ENCODE measurements around the gene TEX55. TPM values are rescaled to one million over a fixed set of nuclear protein-coding genes. Genes with fewer than 3 reads are reported as not detected.

Gene TEX55
- total RNA-seq, 1 donor from 2014 or later = not detected

DNA sequence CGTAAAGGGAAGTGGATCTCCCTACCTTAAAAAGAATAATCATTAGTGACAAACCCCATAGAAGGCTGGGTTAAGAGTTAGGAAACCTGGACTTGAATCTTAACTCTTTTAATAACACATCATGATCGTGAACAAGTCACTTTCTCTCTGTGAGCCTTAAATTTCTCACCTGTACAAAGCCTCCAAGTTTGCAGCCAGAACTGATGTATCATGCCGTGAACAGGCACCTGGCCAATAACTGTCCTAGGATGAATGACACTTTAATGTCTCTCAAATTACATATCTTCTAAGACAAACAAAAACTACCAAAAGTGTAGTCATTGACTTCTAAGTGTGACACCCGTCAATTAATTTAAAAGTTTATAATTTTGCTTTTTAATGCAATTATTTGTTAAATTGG is 31.4 kb downstream of the TEX55 start:
- Histone ChIP-seq H3K4me3 (ENCODE audit: low read depth, low read length) (no peak overlapping the region), H3K27me3 (ENCODE audit: control insufficient read depth, insufficient read depth, low read length) (no peaks in the 10 kb centered on the region), H3K36me3 (ENCODE audit: control insufficient read depth, insufficient read depth, low read length) (no peaks in the 10 kb centered on the region)
- DNase-seq (ENCODE audit: low read depth) = no peak
- TF ChIP-seq, protein P1, sequence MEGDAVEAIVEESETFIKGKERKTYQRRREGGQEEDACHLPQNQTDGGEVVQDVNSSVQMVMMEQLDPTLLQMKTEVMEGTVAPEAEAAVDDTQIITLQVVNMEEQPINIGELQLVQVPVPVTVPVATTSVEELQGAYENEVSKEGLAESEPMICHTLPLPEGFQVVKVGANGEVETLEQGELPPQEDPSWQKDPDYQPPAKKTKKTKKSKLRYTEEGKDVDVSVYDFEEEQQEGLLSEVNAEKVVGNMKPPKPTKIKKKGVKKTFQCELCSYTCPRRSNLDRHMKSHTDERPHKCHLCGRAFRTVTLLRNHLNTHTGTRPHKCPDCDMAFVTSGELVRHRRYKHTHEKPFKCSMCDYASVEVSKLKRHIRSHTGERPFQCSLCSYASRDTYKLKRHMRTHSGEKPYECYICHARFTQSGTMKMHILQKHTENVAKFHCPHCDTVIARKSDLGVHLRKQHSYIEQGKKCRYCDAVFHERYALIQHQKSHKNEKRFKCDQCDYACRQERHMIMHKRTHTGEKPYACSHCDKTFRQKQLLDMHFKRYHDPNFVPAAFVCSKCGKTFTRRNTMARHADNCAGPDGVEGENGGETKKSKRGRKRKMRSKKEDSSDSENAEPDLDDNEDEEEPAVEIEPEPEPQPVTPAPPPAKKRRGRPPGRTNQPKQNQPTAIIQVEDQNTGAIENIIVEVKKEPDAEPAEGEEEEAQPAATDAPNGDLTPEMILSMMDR (IDR thresholded peaks at IDR 0.05; ENCODE audit: insufficient read depth, low read length, poor library complexity, severe bottlenecking) = no peak

DNA sequence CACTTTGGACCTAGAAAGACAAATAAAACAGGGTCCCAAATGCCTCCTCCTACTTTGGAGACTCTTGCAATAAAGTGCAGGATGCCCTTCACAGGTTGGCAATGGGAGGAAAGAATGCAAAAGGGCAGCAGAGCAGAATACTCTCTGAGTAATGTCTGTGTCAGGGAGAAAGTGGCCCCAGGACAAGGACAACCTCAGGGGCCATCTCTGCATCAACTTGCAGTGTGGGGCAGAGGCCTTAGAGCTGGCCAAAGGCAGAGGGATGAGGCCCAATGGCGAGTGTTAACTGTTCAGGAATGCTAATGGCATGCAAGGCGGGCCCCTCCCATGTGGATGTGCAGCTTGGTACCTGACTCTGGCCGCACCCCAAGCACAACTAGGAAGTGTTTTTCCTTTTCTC is 35.8 kb downstream of the TEX55 start:
- Histone ChIP-seq H3K4me3 (ENCODE audit: low read depth, low read length) (no peak overlapping the region), H3K27me3 (ENCODE audit: control insufficient read depth, insufficient read depth, low read length) (no peaks in the 10 kb centered on the region), H3K36me3 (ENCODE audit: control insufficient read depth, insufficient read depth, low read length) (no peaks in the 10 kb centered on the region)
- TF ChIP-seq, protein P1 (IDR thresholded peaks at IDR 0.05; ENCODE audit: insufficient read depth, low read length, poor library complexity, severe bottlenecking) = no peak
- no peak for DNase-seq (ENCODE audit: low read depth)

DNA sequence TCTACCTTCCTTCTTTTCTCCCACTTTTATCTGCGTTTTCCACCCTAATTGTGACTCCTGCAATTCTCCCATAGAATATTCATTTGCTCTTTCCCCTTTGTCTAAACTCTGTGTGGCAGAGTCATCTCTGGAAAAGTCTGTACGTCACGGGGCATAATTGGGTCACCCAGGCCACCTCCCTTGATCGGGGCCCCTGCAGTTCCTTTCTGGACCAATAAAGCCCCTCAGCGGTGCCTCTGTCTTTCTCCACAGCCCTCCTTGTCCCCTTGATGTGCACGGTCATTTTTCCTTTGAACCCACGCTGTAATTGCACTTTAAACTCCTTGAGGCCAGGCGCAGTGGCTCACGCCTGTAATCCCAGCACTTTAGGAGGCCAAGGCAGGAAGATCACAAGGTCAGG is 38.1 kb downstream of the TEX55 start:
- TF ChIP-seq, protein P1 (IDR thresholded peaks at IDR 0.05; ENCODE audit: insufficient read depth, low read length, poor library complexity, severe bottlenecking) = no peak
- no peaks in the 10 kb centered on the region for H3K36me3 ChIP-seq (ENCODE audit: control insufficient read depth, insufficient read depth, low read length)
- H3K27me3 ChIP-seq (ENCODE audit: control insufficient read depth, insufficient read depth, low read length) = no peaks in the 10 kb centered on the region
- no peak overlapping the region for H3K4me3 ChIP-seq (ENCODE audit: low read depth, low read length)
- DNase-seq (ENCODE audit: low read depth) = no peak

DNA sequence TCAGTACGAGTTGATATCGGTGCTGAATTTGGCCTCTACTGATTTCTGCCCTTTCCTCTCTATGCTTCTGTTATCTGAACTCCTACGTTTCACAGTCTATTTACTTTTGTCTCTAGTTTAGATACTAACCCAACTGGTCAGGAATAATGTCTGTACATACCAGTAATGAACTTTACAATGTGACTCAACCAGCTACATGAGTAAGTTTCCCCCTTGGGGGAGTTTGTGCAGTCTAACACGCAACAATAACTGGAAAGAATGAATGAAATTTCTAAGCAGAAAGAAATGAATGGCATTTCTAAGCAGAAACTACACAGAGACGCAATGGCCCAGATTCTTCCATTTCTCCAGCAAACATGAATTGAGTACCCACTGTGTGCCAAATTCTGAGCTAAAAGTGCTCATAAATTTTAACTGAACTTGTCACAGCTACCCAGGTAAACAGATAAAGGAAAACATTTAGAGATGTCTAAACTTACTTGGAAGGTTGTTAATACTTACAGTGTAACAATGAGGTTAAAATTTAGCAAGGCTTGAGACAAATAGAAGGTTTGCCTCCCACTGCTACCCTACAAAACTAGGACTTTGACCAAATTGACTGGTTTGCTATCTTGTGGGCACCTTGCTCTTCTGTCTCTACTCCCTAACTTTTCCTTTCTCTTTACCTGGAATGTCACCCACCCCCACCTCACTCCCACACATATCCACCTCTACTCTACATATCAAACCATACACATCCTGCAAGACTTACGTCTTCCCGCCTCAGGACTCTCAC is 39.0 kb downstream of the TEX55 start:
- Histone ChIP-seq H3K36me3 (ENCODE audit: control insufficient read depth, insufficient read depth, low read length) (no peaks in the 10 kb centered on the region), H3K4me3 (ENCODE audit: low read depth, low read length) (no peak overlapping the region), H3K27me3 (ENCODE audit: control insufficient read depth, insufficient read depth, low read length) (no peaks in the 10 kb centered on the region)
- TF ChIP-seq, protein P1 (IDR thresholded peaks at IDR 0.05; ENCODE audit: insufficient read depth, low read length, poor library complexity, severe bottlenecking) = no peak
- DNase-seq (ENCODE audit: low read depth) = peak; percentile 71

DNA sequence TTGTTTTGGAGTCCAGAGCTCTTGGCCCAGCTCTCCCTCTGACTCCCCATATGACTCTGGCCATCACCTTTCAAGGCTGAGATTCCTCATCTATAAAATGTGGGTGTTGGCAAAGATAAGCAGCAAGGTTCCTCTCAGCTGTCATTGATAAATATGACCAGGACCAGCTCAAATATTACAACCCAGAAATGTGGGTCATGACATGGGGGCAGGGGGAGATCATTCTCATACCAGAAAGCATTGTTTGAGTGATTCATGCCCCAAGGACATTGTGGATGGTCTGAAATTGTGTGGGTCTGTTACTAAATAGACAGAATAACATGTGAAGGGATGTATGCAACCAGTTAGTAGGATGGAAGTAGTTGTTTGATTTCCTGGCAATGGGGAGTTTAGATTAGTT is 41.3 kb downstream of the TEX55 start:
- Histone ChIP-seq H3K36me3 (ENCODE audit: control insufficient read depth, insufficient read depth, low read length) (no peaks in the 10 kb centered on the region), H3K27me3 (ENCODE audit: control insufficient read depth, insufficient read depth, low read length) (no peaks in the 10 kb centered on the region), H3K4me3 (ENCODE audit: low read depth, low read length) (no peak overlapping the region)
- TF ChIP-seq, protein P1 (IDR thresholded peaks at IDR 0.05; ENCODE audit: insufficient read depth, low read length, poor library complexity, severe bottlenecking) = no peak
- DNase-seq (ENCODE audit: low read depth) = no peak

DNA sequence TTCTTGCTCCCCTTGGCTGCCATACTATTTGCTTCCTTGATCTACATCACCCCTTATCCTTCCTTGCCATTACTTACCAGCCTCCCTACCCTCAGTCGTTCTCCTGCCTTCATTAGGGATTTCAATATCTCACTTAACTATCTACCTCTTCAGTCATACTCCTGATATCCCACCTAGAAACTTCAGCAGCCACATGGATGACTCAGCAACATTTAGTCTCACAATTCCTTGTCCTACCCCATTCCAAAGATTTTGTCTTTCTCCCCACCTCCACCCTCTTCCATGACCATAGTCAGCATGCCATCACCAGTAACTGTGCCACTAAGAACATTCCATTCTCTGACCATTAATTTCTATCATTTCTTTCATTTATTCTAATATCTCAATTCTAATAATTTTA is 45.8 kb downstream of the TEX55 start:
- Histone ChIP-seq H3K36me3 (ENCODE audit: control insufficient read depth, insufficient read depth, low read length) (no peaks in the 10 kb centered on the region), H3K4me3 (ENCODE audit: low read depth, low read length) (no peak overlapping the region), H3K27me3 (ENCODE audit: control insufficient read depth, insufficient read depth, low read length) (no peaks in the 10 kb centered on the region)
- DNase-seq (ENCODE audit: low read depth) = no peak
- TF ChIP-seq, protein P1 (IDR thresholded peaks at IDR 0.05; ENCODE audit: insufficient read depth, low read length, poor library complexity, severe bottlenecking) = no peak
